ENCODE results near the gene FGF23.
"Not testable (repeated sequence)": the region's sequence is repeated elsewhere in the genome, so short reads cannot be mapped to it uniquely, and the experiment has no call there.

The FGF23 gene

DNA sequence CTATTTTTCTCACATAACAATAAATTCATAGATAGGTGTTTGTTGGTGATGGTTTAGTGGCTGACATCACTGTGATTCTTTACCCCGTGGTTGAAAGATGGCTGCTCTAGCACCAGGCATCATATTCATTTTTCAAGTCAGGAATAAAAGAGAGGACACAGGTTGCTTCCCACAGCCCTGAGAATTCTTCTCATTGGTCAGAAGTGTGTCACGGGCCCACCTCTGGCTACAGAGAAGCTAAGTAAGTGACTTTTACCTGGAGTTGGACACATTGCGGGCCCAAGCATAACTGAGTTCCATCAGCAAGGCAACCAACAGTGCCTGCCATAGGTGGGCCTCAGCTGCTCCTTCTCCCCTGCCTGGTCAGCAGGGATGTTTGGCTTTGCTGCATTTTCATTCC, 27.6 kb upstream of the FGF23 start:
- peaks cover 3% of the 10 kb centered on the region for H3K9me3 ChIP-seq (ENCODE audit: control insufficient read depth, low read depth, low read length)
- H3K27ac ChIP-seq (ENCODE audit: low read length), result no peak overlapping the region
- no peaks in the 10 kb centered on the region for H3K27me3 ChIP-seq (ENCODE audit: control insufficient read depth, insufficient read depth, low read length)
- no peak overlapping the region for H3K4me3 ChIP-seq (ENCODE audit: low read length)
- H3K4me1 ChIP-seq (ENCODE audit: control insufficient read depth, low read depth, low read length), result no peaks in the 10 kb centered on the region
- no peaks in the 10 kb centered on the region for H3K36me3 ChIP-seq (ENCODE audit: control insufficient read depth, low read depth, low read length)
- H3K9ac ChIP-seq (ENCODE audit: low read length), result no peak overlapping the region

DNA sequence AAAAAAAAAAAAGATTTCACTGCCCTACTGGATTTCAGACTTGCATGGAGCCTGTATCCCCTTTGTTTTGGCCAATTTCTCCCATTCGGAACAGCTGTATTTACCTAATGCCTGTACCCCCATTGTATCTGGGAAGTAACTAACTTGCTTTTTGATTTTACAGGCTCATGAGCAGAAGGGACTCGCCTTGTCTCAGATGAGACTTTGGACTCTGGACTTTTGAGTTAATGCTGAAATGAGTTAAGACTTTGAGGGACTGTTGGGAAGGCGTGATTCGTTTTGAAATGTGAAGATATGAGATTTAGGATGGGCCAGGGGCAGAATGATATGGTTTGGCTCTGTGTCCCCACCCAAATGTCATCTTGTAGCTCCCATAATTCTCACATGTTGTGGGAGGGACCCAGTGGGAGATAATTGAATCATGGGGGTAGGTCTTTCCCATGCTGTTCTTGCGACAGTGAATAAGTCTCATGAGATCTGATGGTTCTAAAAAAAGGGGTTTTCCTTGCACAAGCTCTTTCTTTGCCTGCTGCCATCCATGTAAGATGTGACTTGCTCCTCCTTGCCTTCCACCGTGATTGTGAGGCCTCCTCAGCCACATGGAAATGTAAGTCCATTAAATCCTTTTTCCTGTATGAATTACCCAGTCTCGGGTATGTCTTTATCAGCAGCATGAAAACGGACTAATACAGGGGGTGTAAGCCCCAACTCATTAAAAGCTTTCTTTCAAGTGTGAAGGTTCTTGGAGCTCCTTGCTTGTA, 25.5 kb upstream of the FGF23 start:
- not testable (repeated sequence) for H3K4me3 ChIP-seq (ENCODE audit: low read length); H3K27ac ChIP-seq (ENCODE audit: low read length); H3K27me3 ChIP-seq (ENCODE audit: control insufficient read depth, insufficient read depth, low read length); H3K9ac ChIP-seq (ENCODE audit: low read length); H3K9me3 ChIP-seq (ENCODE audit: control insufficient read depth, low read depth, low read length); H3K4me1 ChIP-seq (ENCODE audit: control insufficient read depth, low read depth, low read length); H3K36me3 ChIP-seq (ENCODE audit: control insufficient read depth, low read depth, low read length)

DNA sequence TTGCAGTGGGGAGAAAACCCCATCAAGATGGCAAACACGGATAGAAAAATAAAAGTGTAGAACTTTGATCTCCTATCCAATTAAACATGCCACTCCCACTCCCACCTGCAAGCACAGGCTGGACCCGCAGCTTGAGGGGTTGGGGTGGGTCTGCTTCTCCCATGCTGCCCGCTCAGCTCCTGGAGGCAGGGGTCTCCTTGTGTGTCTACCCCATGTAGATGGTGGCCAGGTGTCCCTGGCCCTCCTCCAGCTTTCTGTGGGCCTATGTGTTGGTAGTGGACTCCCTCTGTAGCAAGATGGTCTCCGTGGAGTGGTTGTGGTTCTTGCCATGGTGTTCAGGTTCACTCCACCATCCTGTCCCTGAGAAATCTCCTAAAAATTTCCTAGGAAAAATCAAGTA, 23.5 kb upstream of the FGF23 start:
- Histone ChIP-seq H3K9me3 (ENCODE audit: control insufficient read depth, low read depth, low read length) (peaks cover 3% of the 10 kb centered on the region), H3K4me3 (ENCODE audit: low read length) (no peak overlapping the region), H3K36me3 (ENCODE audit: control insufficient read depth, low read depth, low read length) (no peaks in the 10 kb centered on the region), H3K27me3 (ENCODE audit: control insufficient read depth, insufficient read depth, low read length) (no peaks in the 10 kb centered on the region), H3K4me1 (ENCODE audit: control insufficient read depth, low read depth, low read length) (no peaks in the 10 kb centered on the region), H3K9ac (ENCODE audit: low read length) (no peak overlapping the region), H3K27ac (ENCODE audit: low read length) (no peak overlapping the region)

GRCh38 chr12:4401117-4401516, 21.6 kb upstream of the FGF23 start:
- Histone ChIP-seq H3K9me3 (ENCODE audit: control insufficient read depth, low read depth, low read length) (peaks cover 3% of the 10 kb centered on the region), H3K9ac (ENCODE audit: low read length) (no peak overlapping the region), H3K4me3 (ENCODE audit: low read length) (no peak overlapping the region), H3K27me3 (ENCODE audit: control insufficient read depth, insufficient read depth, low read length) (no peaks in the 10 kb centered on the region), H3K4me1 (ENCODE audit: control insufficient read depth, low read depth, low read length) (no peaks in the 10 kb centered on the region), H3K27ac (ENCODE audit: low read length) (no peak overlapping the region), H3K36me3 (ENCODE audit: control insufficient read depth, low read depth, low read length) (no peaks in the 10 kb centered on the region)

DNA sequence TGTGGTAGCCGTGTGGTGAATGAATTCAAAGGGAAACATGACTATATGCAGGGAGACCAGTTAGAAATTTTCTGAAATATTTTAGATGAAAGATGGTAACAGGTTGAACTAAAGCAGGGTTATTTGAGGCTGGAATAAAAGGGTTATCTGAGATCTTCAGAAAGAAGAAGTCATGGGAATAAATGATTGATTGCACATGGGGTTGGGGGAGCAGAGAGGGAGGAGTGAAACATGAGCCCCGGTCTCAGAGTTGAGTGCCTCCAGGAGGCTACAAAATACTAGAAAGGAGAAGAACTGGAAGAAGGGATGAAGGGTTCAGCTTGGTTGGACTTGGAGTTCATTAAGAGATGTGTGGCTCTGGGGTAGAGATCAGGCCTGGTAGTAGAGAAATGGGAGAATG, 16.3 kb upstream of the FGF23 start:
- Histone ChIP-seq H3K4me3 (ENCODE audit: low read length) (no peak overlapping the region), H3K9me3 (ENCODE audit: control insufficient read depth, low read depth, low read length) (no peaks in the 10 kb centered on the region), H3K36me3 (ENCODE audit: control insufficient read depth, low read depth, low read length) (no peaks in the 10 kb centered on the region), H3K4me1 (ENCODE audit: control insufficient read depth, low read depth, low read length) (no peaks in the 10 kb centered on the region), H3K27me3 (ENCODE audit: control insufficient read depth, insufficient read depth, low read length) (no peaks in the 10 kb centered on the region), H3K9ac (ENCODE audit: low read length) (no peak overlapping the region), H3K27ac (ENCODE audit: low read length) (no peak overlapping the region)

- Histone ChIP-seq H3K27me3 (ENCODE audit: control insufficient read depth, insufficient read depth, low read length) (no peaks in the 10 kb centered on the region), H3K27ac (ENCODE audit: low read length) (no peak overlapping the region), H3K4me1 (ENCODE audit: control insufficient read depth, low read depth, low read length) (no peaks in the 10 kb centered on the region), H3K4me3 (ENCODE audit: low read length) (no peak overlapping the region), H3K9me3 (ENCODE audit: control insufficient read depth, low read depth, low read length) (no peaks in the 10 kb centered on the region), H3K9ac (ENCODE audit: low read length) (no peak overlapping the region), H3K36me3 (ENCODE audit: control insufficient read depth, low read depth, low read length) (no peaks in the 10 kb centered on the region)
Observed at GRCh38 chr12:4393211-4393610, 13.7 kb upstream of the FGF23 start.

DNA sequence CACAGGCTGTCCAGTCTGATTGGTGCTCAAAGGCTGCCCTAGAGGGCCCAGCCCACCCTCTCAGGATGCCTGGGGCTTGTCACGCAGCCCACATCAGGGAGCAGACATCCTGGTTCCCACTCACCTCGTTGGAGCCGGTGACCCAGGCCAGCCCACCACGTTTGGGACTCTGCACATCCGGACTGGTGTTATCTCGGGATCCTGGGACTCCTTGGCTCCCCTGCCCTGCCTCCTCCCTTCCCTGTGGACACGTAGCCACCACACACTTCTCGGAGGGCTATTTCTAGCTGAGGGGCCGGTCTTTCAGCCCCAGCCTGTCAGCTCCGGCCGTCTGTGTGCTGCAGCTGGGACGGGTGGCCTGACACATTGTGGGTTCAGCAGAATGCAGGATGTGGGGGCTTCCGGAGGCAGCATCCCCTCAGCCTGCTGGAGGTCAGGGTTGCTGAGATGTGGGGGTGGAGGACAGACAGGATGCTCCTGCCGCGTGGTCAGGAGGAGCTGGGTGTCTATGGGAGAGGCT, 12.8 kb upstream of the FGF23 start:
- Histone ChIP-seq H3K36me3 (ENCODE audit: control insufficient read depth, low read depth, low read length) (no peaks in the 10 kb centered on the region), H3K4me1 (ENCODE audit: control insufficient read depth, low read depth, low read length) (no peaks in the 10 kb centered on the region), H3K27ac (ENCODE audit: low read length) (no peak overlapping the region), H3K9me3 (ENCODE audit: control insufficient read depth, low read depth, low read length) (no peaks in the 10 kb centered on the region), H3K9ac (ENCODE audit: low read length) (no peak overlapping the region), H3K27me3 (ENCODE audit: control insufficient read depth, insufficient read depth, low read length) (no peaks in the 10 kb centered on the region), H3K4me3 (ENCODE audit: low read length) (no peak overlapping the region)

- Histone ChIP-seq H3K27me3 (ENCODE audit: control insufficient read depth, insufficient read depth, low read length) (no peaks in the 10 kb centered on the region), H3K9me3 (ENCODE audit: control insufficient read depth, low read depth, low read length) (no peaks in the 10 kb centered on the region), H3K36me3 (ENCODE audit: control insufficient read depth, low read depth, low read length) (no peaks in the 10 kb centered on the region), H3K9ac (ENCODE audit: low read length) (no peak overlapping the region), H3K4me3 (ENCODE audit: low read length) (no peak overlapping the region), H3K27ac (ENCODE audit: low read length) (no peak overlapping the region), H3K4me1 (ENCODE audit: control insufficient read depth, low read depth, low read length) (no peaks in the 10 kb centered on the region)
Observed at GRCh38 chr12:4388662-4389061, 9.2 kb upstream of the FGF23 start.

DNA sequence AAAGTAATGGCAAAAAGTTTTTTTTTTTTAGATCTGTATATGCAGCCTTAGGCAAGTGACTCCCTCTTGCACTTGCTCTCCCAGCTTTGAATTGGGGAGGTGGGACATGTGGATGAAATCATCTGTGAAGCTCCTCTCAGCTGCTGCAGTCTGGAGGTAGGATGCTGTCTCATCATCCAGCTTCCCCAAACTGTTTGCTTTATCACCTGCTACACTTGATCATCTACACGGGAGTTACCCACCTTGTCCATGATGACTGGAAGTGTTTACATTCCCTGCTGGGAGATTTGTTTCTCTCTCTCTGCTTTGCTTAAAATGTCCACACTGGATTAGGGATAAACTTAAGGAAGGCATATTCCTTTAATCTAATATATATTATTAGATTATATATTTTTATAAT, 8.5 kb upstream of the FGF23 start:
- Histone ChIP-seq H3K9ac (ENCODE audit: low read length) (no peak overlapping the region), H3K27ac (ENCODE audit: low read length) (no peak overlapping the region), H3K27me3 (ENCODE audit: control insufficient read depth, insufficient read depth, low read length) (no peaks in the 10 kb centered on the region), H3K4me1 (ENCODE audit: control insufficient read depth, low read depth, low read length) (no peaks in the 10 kb centered on the region), H3K36me3 (ENCODE audit: control insufficient read depth, low read depth, low read length) (no peaks in the 10 kb centered on the region), H3K9me3 (ENCODE audit: control insufficient read depth, low read depth, low read length) (no peaks in the 10 kb centered on the region), H3K4me3 (ENCODE audit: low read length) (no peak overlapping the region)

GRCh38 chr12:4387607-4388006, 8.1 kb upstream of the FGF23 start:
- H3K9me3 ChIP-seq (ENCODE audit: control insufficient read depth, low read depth, low read length), result no peaks in the 10 kb centered on the region
- no peaks in the 10 kb centered on the region for H3K36me3 ChIP-seq (ENCODE audit: control insufficient read depth, low read depth, low read length)
- no peak overlapping the region for H3K9ac ChIP-seq (ENCODE audit: low read length)
- no peaks in the 10 kb centered on the region for H3K27me3 ChIP-seq (ENCODE audit: control insufficient read depth, insufficient read depth, low read length)
- H3K27ac ChIP-seq (ENCODE audit: low read length), result no peak overlapping the region
- no peak overlapping the region for H3K4me3 ChIP-seq (ENCODE audit: low read length)
- no peaks in the 10 kb centered on the region for H3K4me1 ChIP-seq (ENCODE audit: control insufficient read depth, low read depth, low read length)

DNA sequence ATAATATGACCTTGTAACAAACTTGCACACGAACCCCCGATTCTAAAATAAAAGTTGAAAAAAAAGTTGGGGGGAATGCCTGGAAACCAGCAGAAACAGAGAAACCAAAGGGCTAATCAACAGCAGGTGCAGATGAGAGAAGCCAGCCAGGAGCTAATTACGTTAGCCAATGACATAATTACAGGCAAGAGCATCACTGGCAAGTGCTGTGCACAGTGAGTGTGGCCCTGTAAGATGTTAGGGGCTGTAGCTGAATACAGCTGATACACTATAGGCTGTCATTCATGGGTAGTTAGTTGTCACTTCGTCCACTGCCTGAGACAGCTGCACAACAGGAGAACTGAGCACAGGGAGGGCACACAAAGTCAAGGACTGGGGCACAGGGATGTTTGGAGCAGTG, 7.3 kb upstream of the FGF23 start:
- Histone ChIP-seq H3K27ac (ENCODE audit: low read length) (no peak overlapping the region), H3K27me3 (ENCODE audit: control insufficient read depth, insufficient read depth, low read length) (no peaks in the 10 kb centered on the region), H3K9ac (ENCODE audit: low read length) (no peak overlapping the region), H3K36me3 (ENCODE audit: control insufficient read depth, low read depth, low read length) (no peaks in the 10 kb centered on the region), H3K9me3 (ENCODE audit: control insufficient read depth, low read depth, low read length) (no peaks in the 10 kb centered on the region), H3K4me3 (ENCODE audit: low read length) (no peak overlapping the region), H3K4me1 (ENCODE audit: control insufficient read depth, low read depth, low read length) (no peaks in the 10 kb centered on the region)

- no peaks in the 10 kb centered on the region for H3K36me3 ChIP-seq (ENCODE audit: control insufficient read depth, low read depth, low read length)
- H3K27ac ChIP-seq (ENCODE audit: low read length), result no peak overlapping the region
- no peaks in the 10 kb centered on the region for H3K27me3 ChIP-seq (ENCODE audit: control insufficient read depth, insufficient read depth, low read length)
- H3K4me1 ChIP-seq (ENCODE audit: control insufficient read depth, low read depth, low read length), result peaks cover 5% of the 10 kb centered on the region
- no peak overlapping the region for H3K4me3 ChIP-seq (ENCODE audit: low read length)
- H3K9ac ChIP-seq (ENCODE audit: low read length), result no peak overlapping the region
- H3K9me3 ChIP-seq (ENCODE audit: control insufficient read depth, low read depth, low read length), result no peaks in the 10 kb centered on the region
Observed at GRCh38 chr12:4383304-4383865, 3.9 kb upstream of the FGF23 start.

Data from iPS-18a (cell line).